ENCODE data around the gene ILF2. TPM values are rescaled to one million over a fixed set of nuclear protein-coding genes. Genes with fewer than 3 reads are reported as not detected.

ILF2 gene
- total RNA-seq, 2 donors from 2014 or later = 69.2 to 80.9 TPM

GRCh38 chr1:153617663-153618062, 53.1 kb downstream of the ILF2 start:
- H3K9me3 ChIP-seq = no peaks in the 10 kb centered on the region
- peak overlapping the region; percentile 68 to 70 for H3K27ac ChIP-seq
- no peaks in the 10 kb centered on the region for H3K27me3 ChIP-seq
- TF ChIP-seq CTCF (IDR thresholded peaks at IDR 0.05) = peak; percentile 67 to 78
- peak; percentile 92 for DNase-seq (ENCODE audit: low spot score)
- peaks cover 0 to 34% of the 10 kb centered on the region in 2 donors for H3K4me1 ChIP-seq
- peaks cover 30% of the 10 kb centered on the region for H3K36me3 ChIP-seq
- H3K4me3 ChIP-seq = no peak overlapping the region

GRCh38 chr1:153616917-153617311, 53.9 kb downstream of the ILF2 start:
- no peak overlapping the region for H3K4me3 ChIP-seq
- peaks cover 0 to 34% of the 10 kb centered on the region in 2 donors for H3K4me1 ChIP-seq
- H3K27ac ChIP-seq = peak overlapping the region; percentile 68 to 70
- no peaks in the 10 kb centered on the region for H3K9me3 ChIP-seq
- peaks cover 23% of the 10 kb centered on the region for H3K36me3 ChIP-seq
- TF ChIP-seq CTCF (IDR thresholded peaks at IDR 0.05) = no peak
- no peak for DNase-seq (ENCODE audit: low spot score)
- no peaks in the 10 kb centered on the region for H3K27me3 ChIP-seq

GRCh38 chr1:153616144-153616916, 54.5 kb downstream of the ILF2 start, which contains the start of gene S100A14:
Gene S100A14, minus strand, starts transcription at chr1:153616325. Its CDS starts 467 bp downstream, at chr1:153615858.
- H3K4me1 ChIP-seq = peaks cover 0 to 36% of the 10 kb centered on the region in 2 donors
- H3K4me3 ChIP-seq = no peak within 1 kb of the TSS
- peak within 1 kb of the TSS; percentile 68 to 70 for H3K27ac ChIP-seq
- DNase-seq (ENCODE audit: low spot score) = no peak
- no peaks in the 10 kb centered on the region for H3K9me3 ChIP-seq
- no peaks in the 10 kb centered on the region for H3K27me3 ChIP-seq
- no peak for TF ChIP-seq CTCF (IDR thresholded peaks at IDR 0.05)
- H3K36me3 ChIP-seq = peaks cover 23% of the 10 kb centered on the region

- no peak for TF ChIP-seq CTCF (IDR thresholded peaks at IDR 0.05)
- Histone ChIP-seq H3K27ac (no peak overlapping the region), H3K27me3 (no peaks in the 10 kb centered on the region), H3K9me3 (no peaks in the 10 kb centered on the region), H3K4me3 (no peak overlapping the region), H3K36me3 (peaks cover 20% of the 10 kb centered on the region), H3K4me1 (peaks cover 0 to 46% of the 10 kb centered on the region in 2 donors)
- DNase-seq (ENCODE audit: low spot score) = no peak
Measured at GRCh38 chr1:153615406-153615805, 55.4 kb downstream of the ILF2 start.

- peaks cover 0 to 51% of the 10 kb centered on the region in 2 donors for H3K4me1 ChIP-seq
- H3K27me3 ChIP-seq = no peaks in the 10 kb centered on the region
- DNase-seq (ENCODE audit: low spot score) = no peak
- H3K9me3 ChIP-seq = no peaks in the 10 kb centered on the region
- H3K36me3 ChIP-seq = peaks cover 15% of the 10 kb centered on the region
- no peak overlapping the region for H3K27ac ChIP-seq
- no peak overlapping the region for H3K4me3 ChIP-seq
- no peak for TF ChIP-seq CTCF (IDR thresholded peaks at IDR 0.05)
Measured at GRCh38 chr1:153614906-153615305, 55.9 kb downstream of the ILF2 start.

Measured in right atrium auricular region (tissue), 2 donors.